ENCODE data around the gene MAP1S.

The MAP1S gene

GRCh38 chr19:17688853-17689595, 30.3 kb upstream of the MAP1S start:
- no peak for DNase-seq (ENCODE audit: low read depth in 2 of 2)

- no peak for DNase-seq (ENCODE audit: low read depth in 2 of 2)
Observed at GRCh38 chr19:17692566-17692965, 26.7 kb upstream of the MAP1S start.

- DNase-seq (ENCODE audit: low read depth in 2 of 2): no peak
Observed at GRCh38 chr19:17695198-17695597, 24.1 kb upstream of the MAP1S start.

- peak; percentile 44 to 57 for DNase-seq (ENCODE audit: low read depth in 2 of 2)
Observed at GRCh38 chr19:17703824-17704463, 15.3 kb upstream of the MAP1S start.

GRCh38 chr19:17706750-17707181, 12.5 kb upstream of the MAP1S start:
- DNase-seq (ENCODE audit: low read depth in 2 of 2): no peak

GRCh38 chr19:17711851-17712250, 7.4 kb upstream of the MAP1S start:
- no peak for DNase-seq (ENCODE audit: low read depth in 2 of 2)

- DNase-seq (ENCODE audit: low read depth in 2 of 2): no peak
Observed at GRCh38 chr19:17716309-17716929, 2.9 kb upstream of the MAP1S start.

GRCh38 chr19:17718550-17718946, 732 bp upstream of the MAP1S start:
- DNase-seq (ENCODE audit: low read depth in 2 of 2): no peak

- no peak for DNase-seq (ENCODE audit: low read depth in 2 of 2)
Observed at GRCh38 chr19:17719730-17720400, 585 bp downstream of the MAP1S start.

- DNase-seq (ENCODE audit: low read depth in 2 of 2): no peak
Observed at GRCh38 chr19:17720440-17720839, 1.2 kb downstream of the MAP1S start.

GRCh38 chr19:17721111-17721628, 1.9 kb downstream of the MAP1S start:
- no peak for DNase-seq (ENCODE audit: low read depth in 2 of 2)

- DNase-seq (ENCODE audit: low read depth in 2 of 2): no peak
Observed at GRCh38 chr19:17721821-17722220, 2.5 kb downstream of the MAP1S start.

GRCh38 chr19:17722655-17723240, 3.5 kb downstream of the MAP1S start:
- no peak for DNase-seq (ENCODE audit: low read depth in 2 of 2)

GRCh38 chr19:17724655-17725054, 5.4 kb downstream of the MAP1S start:
- DNase-seq (ENCODE audit: low read depth in 2 of 2): no peak

- DNase-seq (ENCODE audit: low read depth in 2 of 2): no peak
Observed at GRCh38 chr19:17725422-17726078, 6.3 kb downstream of the MAP1S start.

- no peak for DNase-seq (ENCODE audit: low read depth in 2 of 2)
Observed at GRCh38 chr19:17726136-17726741, 7.0 kb downstream of the MAP1S start.

GRCh38 chr19:17726964-17727773, 7.9 kb downstream of the MAP1S start:
- no peak for DNase-seq (ENCODE audit: low read depth in 2 of 2)

GRCh38 chr19:17727843-17728242, 8.6 kb downstream of the MAP1S start:
- no peak for DNase-seq (ENCODE audit: low read depth in 2 of 2)

GRCh38 chr19:17733127-17733526, 13.8 kb downstream of the MAP1S start:
- DNase-seq (ENCODE audit: low read depth in 2 of 2): no peak

- DNase-seq (ENCODE audit: low read depth in 2 of 2): no peak
Observed at GRCh38 chr19:17734146-17734545, 14.9 kb downstream of the MAP1S start.

Data from stimulated activated CD8-positive, alpha-beta memory T cell treated with anti-CD3 and anti-CD28 coated beads, Interleukin-2, amount 100 ng/mL, for 1 hour (primary cell).